GM08714 (cell line): ENCODE data around the gene MNX1.
A peak's percentile ranks its signal among the peaks of the same experiment; 100 is the strongest.

Experiments
- H3K4me3 ChIP-seq: fragments of 200-500 bp; sonication (Bioruptor generic); 2 replicates; pipeline ENCODE4 v1.5.1; 2014; ENCODE audit warnings: mild to moderate bottlenecking, low read length, inconsistent platforms
- ZNF274 ChIP-seq: IDR thresholded peaks from 2 replicates; pipeline ENCODE4 v1.6.1; 2012; ENCODE audit warnings: mild to moderate bottlenecking, low read depth, low read length

The MNX1 gene

DNA sequence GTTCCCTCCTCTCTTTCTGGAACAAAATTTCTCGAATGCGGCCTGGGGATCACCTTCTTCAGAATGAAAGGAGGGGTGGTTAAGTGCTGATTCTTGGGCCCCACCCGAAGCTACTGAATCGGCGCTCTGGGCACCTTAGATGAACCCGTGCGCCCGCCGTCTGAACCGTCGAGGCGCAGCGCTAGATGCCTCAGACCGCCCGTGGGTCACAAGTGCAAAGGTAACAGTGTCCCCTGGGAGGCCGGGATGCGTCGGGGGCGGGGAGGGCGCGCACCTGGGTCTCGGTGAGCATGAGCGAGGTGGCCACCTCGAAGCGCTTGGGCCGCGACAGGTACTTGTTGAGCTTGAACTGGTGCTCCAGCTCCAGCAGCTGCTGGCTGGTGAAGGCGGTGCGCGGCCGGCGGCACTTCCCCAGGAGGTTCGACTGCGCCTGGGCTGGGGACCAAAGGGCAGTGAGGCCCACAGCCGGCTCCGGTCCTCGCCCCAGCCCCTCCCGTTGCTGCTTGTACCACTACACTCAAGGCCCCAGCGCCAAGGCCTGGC lies 4.2 kb downstream of the MNX1 start:
- no peak for TF ChIP-seq ZNF274
- H3K4me3 ChIP-seq: peak overlapping the region; percentile 70; the same call in 1 of the 2 replicates

DNA sequence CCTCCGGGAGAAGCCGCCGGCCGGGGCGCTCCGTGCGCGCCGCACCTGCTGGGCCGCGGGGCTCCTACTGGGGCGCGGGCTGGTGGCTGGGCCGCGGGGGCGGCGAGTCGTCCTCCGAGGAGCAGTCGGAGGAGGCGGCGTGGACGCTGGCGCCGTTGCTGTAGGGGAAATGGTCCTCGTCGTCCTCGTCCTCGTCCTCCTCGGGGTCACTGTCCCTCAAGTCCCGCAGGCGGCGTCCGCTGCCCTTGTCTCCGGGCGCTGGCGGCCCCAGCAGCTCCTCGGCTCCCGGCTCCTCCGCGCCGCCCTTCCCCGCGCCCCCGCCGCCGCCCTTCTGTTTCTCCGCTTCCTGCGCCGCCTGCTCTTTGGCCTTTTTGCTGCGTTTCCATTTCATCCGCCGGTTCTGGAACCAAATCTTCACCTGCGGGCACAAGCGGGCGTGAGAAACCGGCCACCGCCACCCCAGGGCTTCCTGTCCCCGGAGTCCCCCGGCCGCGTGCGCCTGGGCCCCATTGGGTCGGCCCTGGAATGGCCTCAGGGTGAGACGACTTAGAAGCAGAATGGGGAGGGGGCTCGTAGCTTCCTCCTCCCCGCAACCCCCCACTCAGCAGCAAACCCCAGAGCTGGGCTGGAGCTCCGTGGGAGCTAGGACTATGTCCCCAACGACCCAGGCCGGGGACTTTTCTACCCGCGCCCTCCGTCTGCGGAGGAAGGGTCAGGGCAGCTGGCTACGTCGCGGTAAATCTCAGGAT lies 4.8 kb downstream of the MNX1 start:
- no peak for TF ChIP-seq ZNF274
- peak overlapping the region; percentile 8; the same call in 1 of the 2 replicates for H3K4me3 ChIP-seq

DNA sequence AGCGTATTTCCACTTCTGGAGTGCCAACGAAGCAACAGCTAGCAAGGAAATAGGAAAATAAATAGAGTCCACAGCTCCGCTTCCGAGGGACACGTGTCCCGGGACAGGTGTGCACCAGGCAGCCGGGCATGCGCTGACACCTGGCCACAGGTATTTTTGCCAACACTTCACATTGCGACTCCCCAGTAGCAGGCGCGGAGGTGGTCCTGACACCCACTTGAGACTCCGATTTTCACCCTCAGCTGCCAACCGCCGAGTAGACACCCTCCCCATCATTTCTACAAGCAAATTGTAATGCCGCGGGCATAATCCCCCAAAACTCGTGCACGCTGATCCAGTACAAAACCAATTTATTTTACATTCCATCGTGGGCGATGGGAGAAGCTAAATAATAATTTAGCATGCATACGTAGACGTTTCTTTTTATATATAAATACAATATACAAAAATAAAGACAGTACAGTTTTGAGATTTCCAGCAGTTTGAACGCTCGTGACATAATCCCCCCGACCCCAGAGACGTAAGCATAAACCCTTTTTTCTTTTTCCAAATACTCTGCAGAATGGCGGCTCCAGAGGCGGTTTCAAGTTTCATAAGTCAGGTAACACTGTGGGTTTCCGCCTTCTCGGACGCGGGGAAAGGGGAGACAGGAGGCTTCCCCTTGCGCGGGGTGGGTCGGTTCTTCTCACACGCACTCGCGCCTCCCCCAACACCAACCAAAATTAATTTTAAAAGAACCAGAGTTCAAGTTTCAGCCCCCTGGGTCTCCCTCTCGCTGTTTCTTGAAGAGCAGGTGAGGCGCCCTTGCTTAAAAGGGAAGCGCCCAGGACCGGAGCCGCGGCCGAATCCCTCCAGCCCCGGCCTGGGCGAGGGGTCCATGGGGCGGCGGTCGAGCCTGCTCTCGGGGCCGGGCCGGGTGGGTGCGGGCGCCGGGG lies 5.7 kb downstream of the MNX1 start:
- H3K4me3 ChIP-seq: peak overlapping the region; percentile 8; the same call in 1 of the 2 replicates
- no peak for TF ChIP-seq ZNF274

DNA sequence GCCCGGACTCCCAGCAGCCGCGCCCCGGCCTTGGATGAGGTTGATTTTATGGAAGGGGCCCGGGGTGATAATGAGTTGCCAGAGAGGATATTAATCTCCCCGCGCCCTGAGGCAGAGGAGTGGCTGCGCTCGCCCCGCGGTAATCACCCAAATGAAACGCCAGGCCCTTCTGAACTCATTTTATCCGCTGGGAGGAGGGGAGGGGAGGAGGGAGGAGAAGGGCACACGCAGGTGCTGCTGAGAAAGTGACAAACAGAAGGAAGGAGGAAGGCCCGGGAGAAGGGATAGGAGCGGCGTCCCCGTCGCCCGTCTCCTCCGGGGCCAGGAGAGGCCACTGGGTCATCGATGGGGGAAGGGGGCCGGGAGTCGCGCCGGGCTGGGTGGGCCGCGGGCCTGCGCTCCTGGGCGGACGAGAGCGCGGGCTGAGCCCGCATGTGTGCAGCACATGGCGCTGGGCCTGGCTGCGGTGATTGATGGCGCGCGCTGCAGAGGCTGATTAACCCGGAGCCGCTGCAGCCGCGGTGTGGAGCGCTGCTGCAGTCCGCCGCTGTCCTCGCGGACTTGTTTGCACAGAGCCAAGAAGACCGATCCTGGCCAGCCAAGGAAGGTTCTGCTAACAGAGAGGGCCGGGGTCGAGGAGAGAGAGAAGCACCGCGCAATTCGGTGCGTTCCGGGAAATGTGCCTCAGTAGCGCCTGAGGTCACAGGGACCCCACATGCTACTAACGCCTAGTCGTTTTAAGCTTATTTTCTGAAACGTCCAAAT lies 6.5 kb downstream of the MNX1 start:
- no peak for TF ChIP-seq ZNF274
- H3K4me3 ChIP-seq: no peak overlapping the region; the same call in 1 of the 2 replicates

DNA sequence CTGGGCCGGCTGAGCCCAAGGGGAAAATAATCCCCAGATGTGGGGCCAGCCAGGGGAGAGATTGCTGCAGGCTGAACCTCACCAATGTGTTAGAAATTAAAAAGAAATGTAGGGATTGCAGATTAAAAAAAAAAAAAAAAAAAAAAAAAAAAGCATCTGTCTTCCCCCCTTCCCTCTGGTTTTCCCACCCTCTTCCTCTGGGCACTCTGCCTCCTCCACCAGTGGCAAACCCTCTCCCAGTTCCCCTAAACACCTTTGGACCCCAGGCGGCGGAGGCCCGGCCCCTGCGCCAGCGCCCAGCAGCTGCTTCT lies 7.1 kb downstream of the MNX1 start:
- no peak overlapping the region; the same call in 1 of the 2 replicates for H3K4me3 ChIP-seq
- TF ChIP-seq ZNF274: no peak

DNA sequence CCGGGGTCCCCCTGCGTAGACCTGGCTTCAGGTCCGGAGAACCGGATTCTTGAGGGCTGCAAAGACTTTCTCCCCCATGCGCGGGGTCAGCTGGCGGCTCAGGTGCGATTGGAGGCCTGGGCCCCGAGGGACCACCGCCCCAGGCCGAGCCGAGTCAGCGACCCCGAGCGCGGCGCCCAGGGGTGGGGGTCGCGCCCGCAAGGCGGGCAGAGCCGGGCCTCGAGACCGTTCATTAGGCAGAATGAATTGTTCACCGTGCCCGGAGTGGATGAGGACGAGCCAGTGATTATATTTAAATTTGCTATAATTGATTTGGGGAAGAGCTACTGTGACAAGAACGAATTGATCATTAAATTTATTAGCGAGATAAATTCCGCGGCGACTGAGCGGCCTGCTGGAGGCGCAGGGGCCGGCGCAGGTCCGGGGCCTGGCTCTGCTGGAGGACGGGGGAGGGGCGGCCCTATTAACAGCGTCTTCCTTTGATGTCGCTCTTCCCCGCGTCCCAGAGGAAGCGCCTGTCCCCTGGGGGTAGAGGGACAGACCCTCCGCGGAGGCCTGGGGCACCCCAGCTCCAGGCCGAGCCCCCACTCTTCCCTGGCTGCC lies 7.5 kb downstream of the MNX1 start:
- H3K4me3 ChIP-seq: no peak overlapping the region; the same call in 1 of the 2 replicates
- TF ChIP-seq ZNF274: no peak

DNA sequence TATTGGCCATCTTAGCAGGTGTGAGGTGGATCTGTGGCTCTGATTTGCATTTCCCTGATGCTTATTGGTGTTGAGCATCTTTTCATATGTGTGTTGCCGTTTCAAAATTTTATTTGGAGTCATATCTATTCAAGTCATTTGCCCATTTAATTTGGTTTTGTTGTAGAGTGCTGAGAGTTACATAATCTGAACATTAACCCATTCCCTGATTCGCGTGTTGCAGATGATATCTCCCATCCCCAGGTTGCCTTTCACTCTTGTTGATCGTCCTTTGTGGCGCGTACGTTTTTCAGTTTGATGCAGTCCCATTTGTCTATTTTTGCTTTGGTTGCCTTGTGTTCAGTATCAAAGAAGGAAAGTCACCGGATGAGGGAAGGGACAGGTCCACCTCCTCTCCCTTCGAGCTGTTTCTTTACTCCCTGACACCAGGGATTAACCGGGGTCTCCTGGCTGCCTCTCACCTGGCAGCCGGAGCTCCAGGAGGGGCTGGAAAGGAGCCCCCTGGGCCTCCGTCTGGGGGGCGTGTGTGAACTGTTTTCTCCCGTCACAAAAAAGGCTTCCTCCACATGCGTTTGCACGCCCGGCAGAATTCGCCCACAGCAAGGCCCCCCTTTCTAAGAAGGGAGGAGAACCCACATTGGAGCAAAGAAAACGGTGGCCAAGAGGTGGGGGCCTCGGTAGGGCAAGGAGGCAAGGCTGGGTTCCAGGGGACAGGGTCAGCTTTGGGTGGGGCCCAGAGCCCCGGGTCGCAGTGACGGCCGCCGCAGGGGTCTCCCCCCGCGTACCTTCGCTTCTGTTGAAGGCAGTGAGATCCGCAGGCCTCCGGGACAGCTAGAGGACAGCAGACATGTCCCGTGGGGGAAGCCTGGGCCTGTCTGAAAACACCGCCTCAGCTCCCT lies 8.3 kb downstream of the MNX1 start:
- H3K4me3 ChIP-seq: no peak overlapping the region; the same call in 1 of the 2 replicates
- no peak for TF ChIP-seq ZNF274

DNA sequence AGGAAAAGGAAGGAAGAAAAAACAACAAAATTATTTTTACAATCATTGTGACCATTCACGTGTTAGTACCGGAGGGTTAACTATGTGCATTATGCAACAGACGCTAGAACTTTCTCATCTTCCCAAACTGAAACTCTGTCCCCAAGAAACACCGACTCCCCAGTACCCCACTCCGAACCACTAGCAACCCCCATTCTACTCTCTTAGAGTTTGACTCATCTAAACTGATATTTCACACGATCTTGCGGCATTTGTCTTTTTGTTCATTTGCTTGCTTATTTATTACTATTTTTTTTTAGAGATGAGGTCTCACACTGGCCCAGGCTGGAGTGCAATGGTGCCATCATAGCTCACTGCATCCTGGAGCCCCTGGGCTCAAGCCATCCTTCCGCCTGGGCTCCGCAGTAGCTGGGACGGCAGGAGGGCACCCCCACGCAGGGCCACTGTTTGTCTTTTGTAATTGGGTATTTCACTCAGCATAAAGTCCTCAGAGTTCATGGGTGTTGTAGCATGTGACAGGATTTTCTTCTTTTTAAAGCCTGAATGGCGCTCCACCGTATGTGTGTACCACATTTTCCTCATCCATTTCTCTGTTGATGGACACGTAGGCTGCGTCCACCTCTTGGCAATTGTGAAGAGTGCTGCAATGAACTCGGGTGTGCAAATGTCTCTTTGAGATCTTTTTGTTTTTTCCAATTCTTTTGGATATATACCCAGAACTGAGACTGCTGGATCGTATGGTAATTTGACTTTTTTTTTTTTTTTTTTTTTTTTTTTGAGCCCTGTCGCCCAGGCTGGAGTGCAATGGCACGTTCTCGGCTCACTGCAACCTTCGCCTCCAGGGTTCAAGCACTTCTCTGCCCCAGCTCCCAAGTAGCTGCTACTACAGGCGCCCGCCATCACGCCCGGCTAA lies 9.5 kb downstream of the MNX1 start:
- TF ChIP-seq ZNF274: no peak
- peak overlapping the region; percentile 55; the same call in 1 of the 2 replicates for H3K4me3 ChIP-seq

DNA sequence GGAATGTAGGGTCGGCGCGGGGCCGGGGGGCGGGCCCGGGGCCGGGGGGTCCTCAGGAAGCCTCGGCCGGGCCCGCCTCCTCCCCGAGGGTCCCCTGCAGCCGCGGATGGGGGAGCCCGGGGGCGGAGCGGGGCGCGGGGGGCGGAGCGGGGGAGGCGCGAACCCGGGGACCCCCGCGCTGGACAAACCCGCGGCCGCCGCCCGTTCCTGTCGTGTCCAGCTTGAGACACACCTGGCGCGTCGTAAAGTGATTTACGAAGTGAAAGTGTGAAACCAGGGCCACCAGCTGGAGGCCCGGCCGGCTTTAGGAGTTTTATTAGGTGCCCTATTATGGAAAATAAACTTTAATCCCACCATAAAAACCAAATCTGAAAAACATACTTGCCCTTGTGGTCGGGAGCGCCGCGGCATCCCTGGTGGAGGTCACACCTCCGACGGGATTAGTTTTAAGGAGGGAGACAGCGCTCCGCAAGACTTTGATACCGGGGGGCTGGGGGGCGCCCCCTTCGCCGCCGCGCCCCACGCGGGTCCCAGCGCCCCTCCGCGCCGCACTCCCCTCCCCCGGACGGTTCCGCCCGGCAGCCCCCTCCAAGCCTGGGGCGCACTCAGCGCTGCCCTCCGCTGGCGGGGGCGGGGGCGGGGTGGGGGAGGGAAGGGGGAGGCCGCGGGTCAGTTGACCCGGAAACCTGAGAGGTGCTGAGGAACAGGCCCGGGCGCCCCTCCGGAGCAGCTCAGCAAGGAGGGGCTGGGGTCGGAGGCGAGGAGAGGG lies 10.3 kb downstream of the MNX1 start:
- no peak for TF ChIP-seq ZNF274
- peak overlapping the region; percentile 80 for H3K4me3 ChIP-seq

DNA sequence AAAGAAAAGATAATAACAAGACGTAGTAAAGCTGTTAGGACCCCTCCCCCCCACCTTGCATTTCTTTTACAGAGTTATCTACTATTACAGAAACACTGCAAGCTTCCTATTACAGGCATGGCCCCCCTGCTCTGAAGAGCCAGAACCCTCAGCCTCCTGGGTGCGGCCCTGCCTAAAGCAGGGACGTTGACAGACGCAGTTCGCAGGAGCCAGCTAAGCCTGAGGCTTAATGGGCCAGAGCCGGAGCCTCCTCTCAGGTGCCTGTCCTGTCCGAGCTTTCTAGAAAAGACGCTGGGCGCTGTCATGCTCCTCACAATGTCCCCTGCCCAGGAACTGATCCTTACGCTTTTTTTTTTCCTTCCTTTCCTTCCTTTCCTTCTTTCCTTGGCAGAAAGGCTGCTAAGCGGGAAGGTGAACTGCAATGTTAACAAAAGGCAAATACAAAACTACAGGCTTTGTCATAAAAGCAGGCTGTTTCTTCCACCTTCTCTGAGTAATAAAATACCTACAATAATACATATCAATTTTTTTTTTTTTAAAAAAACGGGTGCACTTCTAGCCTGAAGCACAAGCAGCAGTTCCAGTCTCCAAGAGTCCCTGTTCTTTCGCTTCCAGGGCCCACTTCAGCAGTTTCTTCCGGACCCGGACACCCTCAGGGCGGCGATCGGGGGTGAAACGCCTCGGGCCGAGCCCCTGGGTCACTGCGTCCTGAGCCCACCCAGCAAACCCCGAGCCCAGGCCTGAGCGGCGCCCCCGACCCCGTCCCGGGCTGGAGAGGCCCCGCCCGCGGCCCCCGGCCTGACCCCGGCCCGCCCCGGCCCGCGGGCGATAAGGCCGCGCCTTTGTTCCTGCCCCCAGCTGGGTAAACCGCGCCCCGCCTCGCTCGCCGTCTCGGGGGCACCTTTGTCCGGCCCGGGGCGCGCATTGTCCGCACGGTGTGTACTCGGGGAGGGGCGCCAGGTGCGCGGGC lies 11.2 kb downstream of the MNX1 start:
- TF ChIP-seq ZNF274: no peak
- H3K4me3 ChIP-seq: peak overlapping the region; percentile 49
